HG02885 (cell line): ENCODE results near the gene RLBP1.
"Not testable (repeated sequence)": the region's sequence is repeated elsewhere in the genome, so short reads cannot be mapped to it uniquely, and the experiment has no call there.

Experiments used
- ATAC-seq: cut with Tn5 transposase; IDR thresholded peaks from one replicate; pipeline ENCODE4 v1.9.1; 2021; ENCODE audit warnings: mild to moderate bottlenecking; ENCODE audit not compliant: unreplicated experiment, poor library complexity

RLBP1 gene

GRCh38 chr15:89221543-89221942, at the start of gene RLBP1:
Gene RLBP1, minus strand, starts transcription at chr15:89221579. Its CDS starts 2,604 bp downstream, at chr15:89218975.
- no peak for ATAC-seq

- ATAC-seq: not testable (repeated sequence)
Measured at GRCh38 chr15:89250142-89250541, 28.8 kb upstream of the RLBP1 start.

- ATAC-seq: no peak
Measured at GRCh38 chr15:89248584-89248983, 27.2 kb upstream of the RLBP1 start.

GRCh38 chr15:89247446-89247845, 26.1 kb upstream of the RLBP1 start:
- ATAC-seq: no peak

- no peak for ATAC-seq
Measured at GRCh38 chr15:89244574-89244903, 23.2 kb upstream of the RLBP1 start.

GRCh38 chr15:89243691-89244573, 22.6 kb upstream of the RLBP1 start, which contains the start of gene FANCI:
Gene FANCI, plus strand, starts transcription at chr15:89243979. Its CDS starts 3,669 bp downstream, at chr15:89247648.
- ATAC-seq: peak; percentile 94

- no peak for ATAC-seq
Measured at GRCh38 chr15:89243046-89243690, 21.8 kb upstream of the RLBP1 start.

- ATAC-seq: not testable (repeated sequence)
Measured at GRCh38 chr15:89239883-89240810, 18.8 kb upstream of the RLBP1 start.

- ATAC-seq: no peak
Measured at GRCh38 chr15:89231832-89232231, 10.5 kb upstream of the RLBP1 start.

GRCh38 chr15:89230277-89230676, 8.9 kb upstream of the RLBP1 start:
- no peak for ATAC-seq

- ATAC-seq: no peak
Measured at GRCh38 chr15:89227425-89227824, 6.0 kb upstream of the RLBP1 start.

- ATAC-seq: no peak
Measured at GRCh38 chr15:89226359-89227221, 5.2 kb upstream of the RLBP1 start.

- ATAC-seq: no peak
Measured at GRCh38 chr15:89225588-89225987, 4.2 kb upstream of the RLBP1 start.

- ATAC-seq: no peak
Measured at GRCh38 chr15:89218531-89218930, 2.8 kb downstream of the RLBP1 start.

GRCh38 chr15:89217686-89218376, 3.5 kb downstream of the RLBP1 start:
- ATAC-seq: no peak

GRCh38 chr15:89217031-89217430, 4.3 kb downstream of the RLBP1 start:
- no peak for ATAC-seq

GRCh38 chr15:89215627-89216026, 5.8 kb downstream of the RLBP1 start:
- no peak for ATAC-seq

- no peak for ATAC-seq
Measured at GRCh38 chr15:89211678-89212170, 9.7 kb downstream of the RLBP1 start.

- ATAC-seq: no peak
Measured at GRCh38 chr15:89209057-89209456, 12.3 kb downstream of the RLBP1 start.
